GM12892 (cell line): ENCODE data around the gene IQCK.

Experiments used
- DNase-seq: peaks from one replicate; pipeline ENCODE4 v3.0.0; 2011; ENCODE audit not compliant: insufficient read length
- FAIRE-seq: peaks from 2 replicates; lab custom pipeline; 2011; peaks lifted over from hg19 to GRCh38; lab: Jason Lieb, UNC
- POLR2A ChIP-seq: IDR thresholded peaks from 2 replicates; pipeline ENCODE4 v1.6.1; 2011; ENCODE audit warnings: low read depth, low read length, control low read depth
- POLR2AphosphoS5 ChIP-seq: IDR thresholded peaks from 2 replicates; pipeline ENCODE4 v1.6.1; 2011; ENCODE audit warnings: low read depth, low read length, control low read depth
- TAF1 ChIP-seq: IDR thresholded peaks from 2 replicates; pipeline ENCODE4 v1.6.1; 2011; ENCODE audit warnings: low read depth, mild to moderate bottlenecking, control low read depth, low read length, borderline replicate concordance

IQCK gene

GRCh38 chr16:19823322-19823721 is 105.3 kb downstream of the IQCK start:
- DNase-seq: no peak
- no peak for FAIRE-seq
- TF ChIP-seq POLR2AphosphoS5 (no peak), TAF1 (no peak), POLR2A (no peak)

GRCh38 chr16:19824216-19824615 is 106.1 kb downstream of the IQCK start:
- FAIRE-seq (no peak), DNase-seq (no peak)
- TF ChIP-seq POLR2A (no peak), POLR2AphosphoS5 (no peak), TAF1 (no peak)

DNA sequence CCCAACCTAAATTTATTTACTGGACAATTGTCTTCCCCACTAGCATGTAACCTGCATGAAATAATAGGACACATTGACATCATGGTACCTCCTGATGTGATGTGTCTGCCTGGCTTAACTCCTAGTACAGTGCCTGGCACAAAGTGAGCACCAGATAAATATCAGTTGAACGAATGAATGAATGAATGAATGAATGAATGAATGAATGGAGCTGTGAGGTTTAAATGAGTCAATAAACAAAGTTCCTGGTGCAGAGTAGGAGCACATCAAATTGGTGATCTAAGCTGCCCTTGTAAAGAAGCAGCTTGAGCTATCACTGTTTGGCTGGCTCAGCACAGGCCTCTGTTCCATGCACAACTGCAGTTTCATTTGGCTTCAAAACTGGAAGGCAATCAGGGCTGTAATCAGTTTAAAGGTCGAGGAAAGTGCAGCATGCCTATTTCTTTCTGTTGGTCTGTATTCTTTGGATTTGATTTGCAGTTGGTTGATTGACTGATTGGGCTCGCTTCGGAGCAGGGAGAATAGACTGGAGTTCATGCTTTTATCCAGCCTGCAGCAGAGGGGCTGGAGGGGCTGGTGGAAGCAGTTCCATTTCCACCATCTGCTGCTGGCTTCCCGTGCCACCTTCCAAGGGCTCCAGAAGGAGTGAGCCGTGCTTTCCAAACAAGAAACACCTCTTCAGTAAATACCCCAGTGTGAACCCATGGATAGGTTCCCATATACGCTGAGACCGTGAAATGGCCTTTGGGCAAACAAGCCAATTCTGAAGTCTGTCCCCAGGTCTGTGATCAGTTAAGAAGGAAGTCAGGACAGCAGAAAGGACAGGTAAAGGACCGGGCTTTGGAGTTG is 112.0 kb downstream of the IQCK start:
- FAIRE-seq (no peak), DNase-seq (no peak)
- TF ChIP-seq POLR2A (no peak), TAF1 (no peak), POLR2AphosphoS5 (no peak)

DNA sequence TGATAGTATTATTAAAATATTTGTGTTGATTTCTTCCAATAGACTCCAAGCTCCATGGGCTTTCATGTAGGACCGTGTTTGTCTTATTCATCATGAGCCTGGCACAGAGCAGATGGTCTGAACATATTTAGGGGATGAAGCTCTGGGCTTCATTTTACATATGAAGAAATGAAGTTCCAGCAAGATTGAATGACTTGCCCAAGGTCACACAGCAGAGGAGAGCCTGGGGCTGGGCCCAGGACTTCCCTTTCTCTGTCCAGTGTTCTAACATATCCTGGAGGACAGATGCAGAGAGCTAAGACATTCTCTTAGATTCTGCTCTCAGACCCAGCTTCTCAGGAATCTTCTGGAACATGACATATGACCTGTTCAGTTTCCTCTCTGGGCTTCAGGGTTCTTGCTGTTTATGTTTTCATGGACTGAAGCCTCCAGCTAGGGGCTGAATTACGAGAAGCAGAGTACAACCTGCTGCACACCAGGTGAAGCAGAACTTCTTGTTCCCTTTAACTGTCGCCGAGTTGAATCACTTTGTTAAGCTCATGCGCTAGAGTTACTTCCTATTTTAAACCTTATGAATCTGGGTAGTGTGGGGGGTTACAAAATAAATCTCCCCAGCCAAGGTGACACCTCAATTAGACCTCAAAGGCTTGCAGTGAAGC is 113.0 kb downstream of the IQCK start:
- FAIRE-seq (no peak), DNase-seq (no peak)
- TF ChIP-seq POLR2A (no peak), TAF1 (no peak), POLR2AphosphoS5 (no peak)

- DNase-seq: no peak
- no peak for FAIRE-seq
- no peak for TF ChIP-seq POLR2AphosphoS5
These were observed 113.6 kb downstream of the IQCK start for GRCh38 chr16:19831678-19832077.

DNA sequence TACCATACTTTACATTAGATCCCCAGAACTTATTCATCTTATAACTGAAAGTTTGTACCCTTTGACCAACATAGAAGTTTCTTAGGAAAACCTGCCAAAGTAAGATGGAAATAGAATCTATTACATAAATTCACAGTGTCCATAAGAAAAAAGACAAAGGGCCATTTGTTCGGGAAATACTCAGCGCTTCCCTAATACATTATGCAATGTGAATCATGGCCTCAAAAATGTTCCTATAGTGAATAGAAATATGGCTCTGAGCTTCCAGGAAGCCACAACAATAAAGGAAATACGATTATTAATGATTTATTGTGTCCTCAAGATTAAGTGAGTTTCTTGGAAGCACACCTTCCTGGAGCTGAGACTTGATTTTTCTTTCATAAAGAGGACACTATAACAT is 115.1 kb downstream of the IQCK start:
- FAIRE-seq (no peak), DNase-seq (no peak)
- TF ChIP-seq POLR2AphosphoS5 (no peak), POLR2A (no peak), TAF1 (no peak)

- no peak for TF ChIP-seq TAF1
- no peak for TF ChIP-seq POLR2AphosphoS5
- TF ChIP-seq POLR2A: no peak
- no peak for DNase-seq
- FAIRE-seq: no peak
These were observed 115.5 kb downstream of the IQCK start for GRCh38 chr16:19833581-19833980.

- FAIRE-seq (no peak), DNase-seq (no peak)
- no peak for TF ChIP-seq POLR2AphosphoS5
- TF ChIP-seq TAF1: no peak
- no peak for TF ChIP-seq POLR2A
These were observed 117.1 kb downstream of the IQCK start for GRCh38 chr16:19835196-19835595.

GRCh38 chr16:19835968-19836421 is 117.9 kb downstream of the IQCK start:
- DNase-seq (no peak), FAIRE-seq (no peak)
- TF ChIP-seq POLR2AphosphoS5 (no peak), POLR2A (no peak), TAF1 (no peak)

DNA sequence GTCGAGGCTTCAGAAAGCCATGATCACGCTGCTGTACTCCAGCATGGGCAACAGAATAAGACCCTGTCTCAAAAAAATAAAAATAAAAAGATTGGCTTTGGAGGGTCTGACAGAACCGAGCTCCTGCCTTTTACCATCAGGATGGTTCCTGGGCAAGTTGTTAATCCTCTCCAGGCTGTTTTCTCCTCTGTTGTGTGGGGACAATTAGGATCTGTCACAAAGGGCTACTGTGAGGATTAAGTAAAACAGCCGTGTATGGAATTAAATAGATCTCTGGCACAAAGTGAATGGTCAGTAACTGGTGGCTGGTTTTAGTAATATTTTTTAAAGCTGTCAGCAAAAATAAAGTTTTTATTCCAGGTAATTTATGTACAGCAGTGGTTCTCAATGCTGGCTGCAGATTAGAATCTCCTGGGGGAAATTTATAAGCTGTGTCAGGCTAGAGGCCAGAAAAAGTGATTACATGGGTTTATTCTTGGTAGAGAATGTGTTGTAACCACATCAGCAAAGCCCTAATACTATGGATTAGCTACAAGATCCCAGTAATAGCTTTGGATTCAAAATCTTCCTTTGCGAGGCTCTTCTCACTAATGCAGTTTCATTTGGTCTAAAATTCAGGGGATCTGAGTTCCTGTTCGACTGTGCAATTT is 119.4 kb downstream of the IQCK start:
- TF ChIP-seq TAF1 (no peak), POLR2A (no peak), POLR2AphosphoS5 (no peak)
- DNase-seq (no peak), FAIRE-seq (no peak)

GRCh38 chr16:19837984-19838707 is 120.1 kb downstream of the IQCK start:
- FAIRE-seq (no peak), DNase-seq (no peak)
- TF ChIP-seq TAF1 (no peak), POLR2AphosphoS5 (no peak), POLR2A (no peak)
